HG02884 (cell line): ENCODE results near the gene TTLL9.

Experiments
- ATAC-seq: cut with Tn5 transposase; IDR thresholded peaks from one replicate; pipeline ENCODE4 v1.9.1; 2021; ENCODE audit warnings: mild to moderate bottlenecking, moderate library complexity; ENCODE audit not compliant: unreplicated experiment

Gene TTLL9

DNA sequence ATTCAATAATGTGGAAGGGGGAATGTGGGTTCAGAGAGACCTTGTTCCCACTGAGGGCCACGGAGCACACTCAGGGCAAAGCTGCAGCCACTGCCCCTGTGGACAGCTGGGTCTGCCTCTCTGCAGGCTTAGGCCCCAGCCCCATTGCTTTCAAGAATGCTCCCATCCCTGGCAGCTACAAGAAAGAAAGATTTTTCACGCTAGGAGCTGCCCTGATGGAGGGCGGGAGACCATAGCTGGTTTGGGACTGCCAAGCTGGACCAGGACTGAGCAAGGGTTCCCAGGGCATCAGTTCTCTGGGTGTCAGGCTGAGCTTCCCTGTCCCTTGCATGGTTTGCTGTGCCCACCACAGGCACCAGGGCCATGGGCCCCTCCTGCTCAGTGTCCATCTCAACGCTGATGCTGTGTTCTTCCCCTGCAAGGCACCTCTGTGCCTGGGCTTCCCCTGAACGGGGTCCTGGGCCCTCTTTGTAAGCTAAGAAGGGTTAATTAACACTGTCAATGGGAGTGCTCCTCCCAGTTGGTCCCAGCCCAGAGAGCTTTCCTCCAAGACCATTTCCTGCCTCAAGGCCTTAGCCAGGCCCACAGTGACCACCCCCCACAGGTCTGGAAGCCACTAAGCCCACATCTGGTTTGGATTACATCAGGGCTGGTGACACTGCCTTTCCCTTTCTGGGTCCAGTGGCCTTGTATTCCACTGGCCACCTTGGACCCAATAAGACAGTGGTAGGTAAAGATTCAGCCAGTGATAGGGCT is 33.4 kb upstream of the TTLL9 start:
- no peak for ATAC-seq

DNA sequence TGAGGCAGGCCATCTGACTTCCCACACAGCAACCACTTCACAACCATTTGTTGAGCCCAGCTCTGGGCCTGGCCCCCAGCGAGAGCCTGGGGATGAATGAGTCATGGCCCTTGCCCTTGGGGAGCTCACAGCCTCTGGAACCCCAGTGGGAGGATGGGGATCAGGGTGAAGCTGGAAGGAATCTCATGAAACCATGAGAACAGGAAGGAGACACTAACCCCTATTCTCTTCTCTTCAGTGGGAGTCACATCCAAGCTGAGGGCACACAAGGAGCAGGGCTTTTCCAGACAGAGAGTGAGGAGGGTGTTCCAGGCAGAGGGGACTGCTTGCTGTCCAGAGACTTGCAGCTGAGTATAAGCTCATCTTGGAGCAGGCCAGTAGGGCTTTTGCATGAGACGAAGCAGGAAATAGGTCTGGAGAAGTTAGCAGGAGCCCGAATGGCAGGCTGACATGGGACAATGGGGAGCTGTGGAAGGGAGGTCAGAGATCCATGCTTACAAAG is 32.5 kb upstream of the TTLL9 start:
- no peak for ATAC-seq

DNA sequence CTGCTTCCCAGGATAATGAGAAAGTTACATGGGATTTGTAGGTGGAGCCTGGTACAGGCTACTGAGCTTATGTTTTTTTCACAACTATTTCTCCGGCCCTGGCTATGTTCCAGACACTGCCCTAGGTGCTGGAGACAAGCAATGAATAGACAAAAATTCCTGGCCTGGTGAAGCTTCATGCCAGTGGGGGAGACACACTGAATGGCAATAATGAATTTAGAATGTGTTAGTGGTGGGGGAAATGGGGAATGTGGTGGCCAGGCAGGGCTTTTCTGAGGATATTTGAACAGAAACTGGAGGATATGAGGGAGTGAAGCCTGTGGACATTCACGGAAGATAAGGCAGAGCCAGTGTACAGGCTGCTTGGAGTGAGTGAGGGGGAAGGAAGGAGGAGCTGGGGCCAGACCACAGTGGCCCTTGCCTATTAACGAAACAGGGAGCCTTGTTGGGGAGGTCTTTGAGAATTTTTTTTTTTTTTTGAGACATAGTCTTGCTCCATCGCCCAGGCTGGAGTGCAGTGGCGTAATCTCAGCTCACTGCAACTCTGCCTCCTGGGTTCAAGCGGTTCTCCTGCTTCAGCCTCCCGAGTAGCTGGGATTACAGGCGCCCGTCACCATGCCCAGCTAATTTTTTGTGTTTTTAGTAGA is 31.7 kb upstream of the TTLL9 start:
- ATAC-seq, result no peak

DNA sequence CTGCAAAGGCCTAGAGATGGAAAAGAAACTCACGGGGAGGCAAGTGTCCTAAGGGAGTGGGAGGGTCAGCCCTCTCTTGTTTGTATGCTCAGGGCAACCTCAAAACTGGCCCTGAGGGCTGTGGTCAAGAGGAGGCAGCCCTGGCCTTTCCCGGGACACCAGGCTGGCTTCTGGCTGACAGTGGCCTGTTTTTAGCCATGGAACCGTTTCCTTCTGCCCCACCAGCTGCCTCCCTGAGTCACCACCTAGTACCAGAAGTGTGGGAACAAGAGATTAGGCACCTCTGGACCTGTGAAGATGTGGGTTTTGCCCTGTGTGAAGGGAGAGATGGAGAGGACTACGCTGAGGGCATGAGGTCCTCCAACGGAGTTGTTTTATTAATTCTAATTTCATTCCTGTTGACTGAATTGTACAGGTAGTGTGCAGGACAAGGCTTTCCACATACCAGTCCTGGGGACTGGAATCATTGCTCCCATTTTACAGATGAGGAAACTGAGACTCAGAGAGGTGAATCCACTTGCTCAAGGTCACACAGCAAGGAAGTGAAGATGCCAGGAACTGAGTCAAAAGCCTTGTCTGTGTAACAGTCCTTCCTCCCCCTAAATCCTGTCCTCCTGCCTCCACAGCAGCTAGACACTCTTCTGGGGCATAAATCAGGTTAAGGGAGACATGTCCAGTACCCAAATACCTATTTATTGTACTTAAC is 30.5 kb upstream of the TTLL9 start:
- ATAC-seq, result no peak

DNA sequence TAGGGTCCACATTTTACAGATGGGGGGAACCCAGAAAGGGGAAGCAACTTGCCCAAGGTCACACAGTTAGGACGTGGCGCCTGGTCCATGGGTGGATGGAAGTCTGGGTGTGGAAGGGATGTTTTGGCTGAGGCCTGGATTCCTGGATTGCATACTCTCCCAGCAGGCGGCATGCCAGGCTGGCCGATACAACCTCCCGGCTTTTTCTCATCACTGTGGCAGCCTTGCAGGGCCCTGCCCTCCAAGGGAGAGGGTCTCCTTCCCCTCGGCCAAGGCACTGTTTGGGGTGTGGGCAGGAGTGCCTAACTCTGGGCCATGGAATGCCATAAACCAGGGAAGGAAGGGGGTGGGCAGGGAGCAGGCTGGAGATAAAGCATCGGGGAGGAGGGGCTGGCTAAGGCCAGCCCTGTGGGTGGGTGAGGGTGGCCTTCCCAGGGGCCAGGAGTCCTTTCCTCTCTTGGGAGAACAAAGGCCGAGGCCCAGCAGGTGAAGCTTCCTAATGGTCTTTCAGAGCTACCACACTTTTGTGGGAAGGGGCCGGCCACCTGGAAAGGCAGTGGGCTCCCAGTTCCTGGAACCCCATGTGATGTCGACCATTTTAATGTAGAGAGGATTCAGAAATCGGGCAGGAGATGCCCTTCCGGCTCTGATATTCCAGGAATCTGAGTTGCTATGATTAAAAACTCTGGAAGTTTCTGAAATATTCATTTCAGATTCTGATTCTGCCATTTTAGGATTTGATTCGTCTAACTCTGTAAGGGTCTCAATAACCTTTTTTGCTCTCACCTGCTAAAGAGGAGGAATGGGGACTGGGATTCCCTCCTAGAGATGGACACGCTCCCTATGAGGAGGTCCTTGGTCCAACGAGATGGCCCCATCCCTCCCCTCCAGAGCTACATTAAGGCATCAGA is 29.3 kb upstream of the TTLL9 start:
- ATAC-seq, result no peak

DNA sequence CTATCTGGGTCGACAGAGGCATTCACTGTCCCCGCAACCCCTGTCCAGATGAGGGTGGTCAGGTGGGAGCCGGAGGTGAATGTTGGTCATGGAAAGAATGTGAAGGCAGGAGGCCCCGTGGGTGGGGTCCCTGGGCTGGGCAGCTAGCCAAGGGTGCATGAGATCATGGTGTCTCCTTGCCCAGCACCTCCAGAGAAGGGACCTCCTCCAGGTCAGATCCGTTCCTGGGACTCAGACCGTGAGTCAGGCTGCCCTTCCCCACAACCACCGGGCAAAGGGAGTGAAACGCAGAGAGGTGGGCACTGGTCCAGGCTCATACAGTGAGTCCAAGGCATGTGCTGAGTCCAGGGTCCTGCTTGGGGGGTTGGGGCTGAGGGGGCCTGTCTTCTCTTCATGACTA is 28.5 kb upstream of the TTLL9 start:
- ATAC-seq, result no peak

DNA sequence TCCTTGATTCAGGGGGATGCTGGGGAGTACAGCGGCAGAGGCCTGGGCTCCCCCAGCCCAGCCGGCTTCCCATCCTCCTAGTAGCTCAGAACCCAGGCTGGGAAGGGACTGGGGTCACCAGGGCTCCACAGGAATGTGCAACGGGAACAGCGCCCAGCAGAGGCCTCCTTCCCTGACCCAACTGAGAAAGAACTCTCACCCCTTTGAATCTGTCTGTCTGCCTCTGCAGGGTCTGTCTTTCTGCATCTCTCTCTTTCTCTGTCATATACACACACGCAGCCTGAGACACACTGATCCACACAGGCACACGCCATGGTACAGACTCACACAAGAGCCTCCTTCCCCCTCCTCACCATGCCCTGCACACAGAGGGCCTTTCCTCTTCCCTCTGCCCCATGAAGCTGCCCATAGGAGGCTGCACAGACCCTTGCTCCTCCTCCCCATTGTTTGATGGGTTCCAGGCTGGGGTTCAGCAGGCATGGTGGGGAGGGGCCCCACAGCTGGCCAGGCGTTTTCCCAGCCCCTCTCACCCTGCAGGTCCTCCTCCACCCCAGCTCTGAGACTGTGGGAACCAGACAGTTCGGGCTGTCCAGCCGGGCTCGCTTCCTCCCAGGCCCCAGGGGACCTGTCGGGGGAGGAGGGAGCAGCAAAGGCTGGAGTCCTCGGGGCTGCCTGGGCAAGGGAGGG is 27.8 kb upstream of the TTLL9 start:
- no peak for ATAC-seq

DNA sequence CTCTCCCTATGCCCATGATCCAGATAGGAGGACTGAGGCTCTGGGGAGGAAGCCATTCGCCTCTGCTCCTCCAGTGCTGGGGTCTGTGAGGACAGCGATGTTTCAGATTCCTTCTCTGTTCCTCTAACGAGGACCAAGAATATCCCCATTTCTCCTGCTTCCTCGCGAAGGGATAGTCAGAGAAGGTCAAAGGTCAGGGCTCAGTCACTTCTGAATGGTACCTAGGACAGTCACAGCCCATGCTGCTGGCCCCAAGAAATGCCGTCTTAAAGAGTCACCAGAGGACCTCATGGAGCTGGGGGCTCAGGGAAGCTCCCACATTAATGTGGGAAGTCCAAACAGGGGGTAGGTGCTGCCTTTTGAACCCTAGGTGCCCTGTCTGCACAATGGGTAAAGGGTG is 27.1 kb upstream of the TTLL9 start:
- ATAC-seq, result no peak

DNA sequence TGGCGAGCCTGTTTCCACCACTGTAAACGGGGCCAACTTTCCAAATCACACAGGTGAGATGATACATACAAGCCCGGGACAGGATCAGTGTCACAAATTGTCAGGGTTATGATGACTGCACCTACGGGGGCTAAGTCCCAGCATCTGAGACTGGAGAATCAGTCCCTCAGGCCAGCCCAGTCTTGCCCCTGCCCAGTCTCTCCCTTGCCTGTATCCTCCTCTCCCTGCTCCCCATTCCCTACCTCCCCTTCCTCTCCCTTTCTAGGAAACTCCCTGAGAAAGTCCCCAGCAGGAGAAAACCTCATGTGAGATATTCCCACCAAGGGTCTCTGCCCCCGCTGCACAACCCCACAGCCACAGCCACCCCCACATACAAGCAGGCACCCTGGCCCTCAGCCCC is 26.6 kb upstream of the TTLL9 start:
- ATAC-seq, result no peak

DNA sequence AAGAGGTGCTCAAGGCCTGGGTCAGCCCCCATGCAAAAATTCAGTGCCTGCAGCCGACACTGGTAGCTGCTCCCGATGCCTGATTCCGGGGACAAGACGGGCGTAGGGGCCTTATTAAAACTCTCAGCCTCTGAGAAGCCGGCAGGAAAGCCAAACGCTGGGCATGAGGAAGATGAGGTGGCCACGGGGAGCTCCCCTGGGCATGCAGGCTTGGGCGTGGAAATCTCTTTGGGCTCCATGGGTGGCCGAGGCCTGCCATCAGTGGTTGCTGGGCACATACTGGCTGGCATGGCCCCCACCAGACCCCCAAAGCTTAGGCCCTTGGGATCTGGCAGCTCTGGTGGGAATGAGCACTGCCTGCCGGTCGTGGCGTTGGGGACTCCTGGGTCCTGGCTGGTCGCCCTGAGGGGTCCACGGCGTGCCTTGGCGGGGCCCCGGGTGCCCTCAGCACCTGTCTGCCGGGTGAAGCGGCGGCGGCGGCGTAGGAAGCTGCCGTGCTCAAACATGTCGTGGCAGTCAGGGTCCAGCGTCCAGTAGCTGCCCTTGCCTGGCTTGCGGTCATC is 25.6 kb upstream of the TTLL9 start:
- no peak for ATAC-seq

DNA sequence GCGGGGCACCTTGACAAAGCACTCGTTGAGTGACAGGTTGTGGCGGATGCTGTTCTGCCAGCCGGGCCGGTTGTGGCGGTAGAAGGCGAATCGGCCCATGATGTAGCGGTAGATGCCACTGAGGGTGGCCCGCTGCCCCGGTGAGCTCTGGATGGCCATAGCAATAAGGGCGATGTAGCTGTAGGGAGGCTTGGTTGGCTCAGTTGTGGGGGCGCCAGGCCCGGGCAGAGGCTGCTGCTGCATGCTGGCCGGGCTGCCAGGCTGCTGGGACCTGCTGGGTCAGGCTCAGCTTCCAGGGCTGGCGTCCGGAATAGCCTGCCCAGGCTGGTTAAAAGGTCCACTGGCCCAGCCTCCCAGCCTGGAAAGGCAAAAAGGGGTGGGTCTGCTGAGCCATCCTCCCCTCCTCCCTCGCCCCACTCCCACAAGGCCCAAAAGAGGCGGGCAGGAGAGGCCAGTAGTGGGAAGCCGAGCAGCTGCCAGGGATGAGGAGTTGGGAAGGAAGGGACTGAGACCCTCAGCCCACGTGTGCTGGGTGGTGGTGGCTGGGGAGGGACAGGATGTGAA is 25.1 kb upstream of the TTLL9 start, which contains the start of gene FOXS1:
FOXS1 (minus strand) TSS at position 305 of the 564 bp plus-strand sequence; CDS start at position 243, 62 bp downstream.
- ATAC-seq, result no peak

DNA sequence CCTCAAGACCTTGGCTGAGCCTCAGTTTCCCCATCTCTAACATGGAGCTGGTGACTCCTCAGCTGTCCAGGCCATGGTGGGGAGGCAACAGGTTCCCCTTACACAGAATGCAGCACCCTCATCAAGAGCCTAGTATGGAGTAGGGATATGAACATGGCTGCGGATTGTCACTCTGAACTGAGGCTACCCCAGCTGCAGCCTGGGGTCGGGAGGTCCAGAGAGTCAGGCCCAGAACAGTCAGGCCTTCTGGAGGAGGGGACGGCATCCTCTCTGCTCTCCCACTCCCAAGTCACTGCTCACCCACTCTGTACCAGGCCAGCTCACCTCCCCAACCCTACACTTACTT is 23.7 kb upstream of the TTLL9 start:
- ATAC-seq, result no peak

DNA sequence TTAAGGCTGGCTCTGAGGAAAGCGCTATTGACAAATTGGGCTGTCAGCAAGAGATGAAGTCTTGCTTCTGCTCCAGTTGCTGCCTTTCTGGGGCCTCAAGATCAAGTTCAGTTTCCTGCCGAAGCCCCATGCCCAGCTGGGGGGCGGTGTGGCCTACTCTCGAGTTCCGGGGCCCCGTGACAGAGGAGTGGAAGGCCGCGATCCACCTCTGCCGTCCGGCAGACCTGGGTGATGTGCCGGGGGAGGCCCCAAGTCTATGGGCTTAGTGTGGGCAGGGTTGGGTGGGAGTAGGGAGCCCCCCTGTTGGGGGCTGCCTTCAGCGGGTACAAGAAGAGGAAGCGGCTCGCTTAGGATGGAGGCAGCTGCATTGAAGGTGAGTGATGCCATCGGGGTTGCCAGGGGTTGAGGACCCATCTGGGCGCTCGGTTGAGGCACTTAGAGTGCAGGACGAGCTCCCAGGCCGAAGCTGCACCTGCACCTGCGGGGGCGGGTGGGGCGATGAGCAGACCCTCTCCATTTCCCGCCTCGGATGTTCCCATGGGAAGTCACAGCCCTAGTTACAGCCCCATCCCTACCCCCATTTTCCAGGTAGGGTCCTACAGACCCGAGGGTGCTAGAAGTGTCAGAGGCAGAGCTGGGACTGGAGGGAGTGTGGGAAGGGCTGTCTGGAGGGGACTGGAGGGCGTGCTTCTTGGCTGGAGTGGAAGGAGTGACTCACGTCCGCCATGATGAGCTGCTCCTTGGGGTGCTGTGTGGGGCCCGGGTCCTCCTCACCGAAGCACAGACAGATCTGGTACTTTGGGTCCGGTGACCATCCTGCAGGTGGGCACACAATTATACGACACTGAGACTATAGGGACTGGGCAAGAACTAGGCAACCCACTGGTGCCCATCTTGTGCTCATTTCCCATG is 22.1 kb upstream of the TTLL9 start:
- ATAC-seq, result no peak

DNA sequence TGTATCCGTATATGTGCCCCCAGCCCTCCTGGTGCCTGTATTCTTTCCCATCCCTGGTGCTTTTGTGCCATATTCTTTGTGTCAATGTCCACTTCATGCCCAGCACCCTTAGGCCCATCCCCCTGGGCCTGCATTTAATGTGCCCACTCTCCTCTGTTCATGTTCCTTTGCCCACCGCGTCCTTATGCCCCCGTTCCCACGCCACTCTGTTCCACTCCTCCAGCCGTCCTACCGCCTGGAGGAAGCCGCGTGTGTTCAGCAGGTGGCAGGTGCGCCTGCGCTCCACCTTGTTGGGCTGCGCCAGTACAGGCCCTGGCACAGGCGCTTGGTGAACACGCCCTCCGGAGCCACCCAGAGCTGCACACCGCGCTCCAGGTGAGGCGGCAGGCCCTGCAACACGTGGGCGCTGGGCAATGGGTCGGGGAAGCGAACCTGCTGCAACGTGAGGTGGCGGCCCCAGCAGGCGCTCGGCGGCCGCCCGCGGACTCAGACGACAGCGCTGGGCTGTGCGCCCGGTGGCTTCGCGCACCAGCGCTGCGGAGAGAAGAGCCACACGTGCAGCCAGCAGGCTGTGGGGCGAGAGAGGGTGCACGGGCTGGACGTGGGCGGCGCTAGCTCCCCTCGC is 21.0 kb upstream of the TTLL9 start:
- ATAC-seq, result no peak

DNA sequence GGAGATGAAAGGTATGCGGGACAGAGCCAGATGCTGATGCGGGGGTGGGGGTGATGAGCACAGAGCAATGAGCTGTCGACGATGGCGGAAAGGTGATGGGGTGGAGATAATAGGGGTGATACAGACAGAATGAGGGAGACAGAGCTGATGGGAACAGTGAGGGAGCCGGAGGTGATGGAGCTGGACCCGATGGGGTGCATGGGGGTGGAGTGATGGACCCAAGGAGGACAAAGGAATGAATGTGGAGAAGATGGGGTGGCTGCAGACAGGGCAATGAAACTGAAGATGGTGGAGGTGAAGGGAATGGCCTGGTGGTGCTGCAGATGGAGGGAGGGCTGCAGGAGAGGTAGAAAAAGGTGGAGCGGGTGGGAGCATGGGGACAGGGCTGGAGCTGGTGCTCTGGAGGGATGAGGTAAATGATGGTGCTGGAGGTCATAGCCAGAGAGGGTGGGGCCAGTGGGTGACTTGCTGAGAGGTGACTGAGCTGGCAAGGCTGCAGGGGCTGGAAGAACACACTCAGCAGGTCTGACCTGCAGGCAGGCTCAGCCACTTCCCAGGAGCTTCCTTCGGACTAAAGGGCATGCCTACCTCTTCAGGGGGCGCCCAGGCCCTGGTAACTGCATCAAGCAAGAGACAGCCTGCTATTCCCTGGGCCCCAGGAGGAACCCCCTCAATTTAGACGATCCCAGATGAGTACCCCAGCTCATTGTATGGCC is 19.0 kb upstream of the TTLL9 start:
- no peak for ATAC-seq

DNA sequence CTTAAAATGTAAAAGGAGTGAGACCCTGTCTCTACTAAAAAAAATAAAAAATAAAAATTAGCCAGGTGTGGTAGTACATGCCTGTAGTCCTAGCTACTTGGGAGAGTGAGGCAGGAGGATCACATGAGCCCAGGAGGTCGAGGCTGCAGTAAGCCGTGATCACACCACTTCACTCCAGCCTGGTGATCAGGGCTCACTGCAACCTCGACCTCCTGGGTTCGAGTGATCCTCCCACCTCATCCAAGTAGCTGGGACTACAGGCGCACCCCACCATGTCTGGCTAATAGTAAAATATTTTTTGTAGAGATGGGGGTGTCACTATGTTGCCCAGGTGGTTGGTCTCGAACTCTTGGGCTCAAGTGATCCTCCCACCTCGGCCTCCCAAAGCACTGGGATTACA is 17.0 kb upstream of the TTLL9 start:
- no peak for ATAC-seq

DNA sequence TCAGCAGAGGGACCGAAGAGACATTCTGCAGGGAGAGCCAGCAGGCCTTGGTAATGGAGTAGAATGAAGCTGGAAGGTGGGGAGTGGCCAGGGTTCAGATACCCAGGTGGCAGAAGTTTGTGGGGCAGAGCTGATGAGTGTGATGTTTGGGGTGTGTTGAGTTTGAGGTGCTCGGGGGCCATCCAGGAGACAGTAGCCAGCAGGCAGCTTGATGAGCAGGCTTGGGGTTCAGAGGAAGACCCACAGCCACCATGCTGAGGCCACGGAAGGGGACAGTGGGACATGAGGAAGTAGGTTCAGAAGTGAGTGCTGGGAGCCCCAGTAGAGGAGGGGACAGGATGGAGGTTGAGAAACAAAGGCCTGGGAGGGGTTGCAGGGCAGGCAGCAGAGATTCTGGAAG is 13.9 kb upstream of the TTLL9 start:
- ATAC-seq, result no peak
